HG03558 (cell line): ENCODE data around the gene HLA-DRA.
"Not testable (repeated sequence)": the region's sequence is repeated elsewhere in the genome, so short reads cannot be mapped to it uniquely, and the experiment has no call there.

Experiments
- ATAC-seq: cut with Tn5 transposase; IDR thresholded peaks from one replicate; pipeline ENCODE4 v1.9.1; 2021; ENCODE audit warnings: moderate number of reproducible peaks; ENCODE audit not compliant: unreplicated experiment; ENCODE audit errors: extremely low read depth

The HLA-DRA gene

GRCh38 chr6:32430179-32430578 lies 9.5 kb upstream of the HLA-DRA start:
- no peak for ATAC-seq

- no peak for ATAC-seq
Observed at GRCh38 chr6:32431142-32431541, 8.5 kb upstream of the HLA-DRA start.

GRCh38 chr6:32432050-32432450 lies 7.6 kb upstream of the HLA-DRA start:
- ATAC-seq, result no peak

GRCh38 chr6:32433950-32434349 lies 5.7 kb upstream of the HLA-DRA start:
- ATAC-seq, result not testable (repeated sequence)

GRCh38 chr6:32436186-32436585 lies 3.5 kb upstream of the HLA-DRA start:
- ATAC-seq, result no peak

GRCh38 chr6:32436995-32437836 lies 2.5 kb upstream of the HLA-DRA start:
- ATAC-seq, result peak; percentile 54

GRCh38 chr6:32439139-32439538 lies 548 bp upstream of the HLA-DRA start:
- ATAC-seq, result no peak

GRCh38 chr6:32442243-32442667 lies 2.6 kb downstream of the HLA-DRA start:
- no peak for ATAC-seq

GRCh38 chr6:32442977-32443552 lies 3.4 kb downstream of the HLA-DRA start:
- no peak for ATAC-seq

GRCh38 chr6:32444433-32444832 lies 4.7 kb downstream of the HLA-DRA start:
- no peak for ATAC-seq

GRCh38 chr6:32445321-32445854 lies 5.7 kb downstream of the HLA-DRA start:
- ATAC-seq, result no peak

GRCh38 chr6:32447932-32448331 lies 8.2 kb downstream of the HLA-DRA start:
- no peak for ATAC-seq

- ATAC-seq, result no peak
Observed at GRCh38 chr6:32449088-32449736, 9.5 kb downstream of the HLA-DRA start.

- no peak for ATAC-seq
Observed at GRCh38 chr6:32457054-32457453, 17.4 kb downstream of the HLA-DRA start.

- no peak for ATAC-seq
Observed at GRCh38 chr6:32459781-32460424, 20.2 kb downstream of the HLA-DRA start.

- ATAC-seq, result no peak
Observed at GRCh38 chr6:32460528-32460927, 20.8 kb downstream of the HLA-DRA start.

- ATAC-seq, result no peak
Observed at GRCh38 chr6:32461493-32461892, 21.8 kb downstream of the HLA-DRA start.

- ATAC-seq, result no peak
Observed at GRCh38 chr6:32462609-32463008, 22.9 kb downstream of the HLA-DRA start.

- ATAC-seq, result not testable (repeated sequence)
Observed at GRCh38 chr6:32467743-32468503, 28.2 kb downstream of the HLA-DRA start.
